Activated T-cell treated with anti-CD3 and anti-CD28 coated beads for 1 hour (primary cell): ENCODE results near the gene ZC3H18.
"Not testable (repeated sequence)": the region's sequence is repeated elsewhere in the genome, so short reads cannot be mapped to it uniquely, and the experiment has no call there.

Source experiments
- DNase-seq: peaks from one replicate; pipeline ENCODE4 v3.0.0-alpha.2; 2020; ENCODE audit warnings: low read depth

Gene ZC3H18

GRCh38 chr16:88605186-88606147 is 35.3 kb downstream of the ZC3H18 start:
- DNase-seq: no peak

- no peak for DNase-seq
Measured at GRCh38 chr16:88606148-88606757, 36.0 kb downstream of the ZC3H18 start.

- no peak for DNase-seq
Measured at GRCh38 chr16:88608076-88608475, 37.9 kb downstream of the ZC3H18 start.

DNA sequence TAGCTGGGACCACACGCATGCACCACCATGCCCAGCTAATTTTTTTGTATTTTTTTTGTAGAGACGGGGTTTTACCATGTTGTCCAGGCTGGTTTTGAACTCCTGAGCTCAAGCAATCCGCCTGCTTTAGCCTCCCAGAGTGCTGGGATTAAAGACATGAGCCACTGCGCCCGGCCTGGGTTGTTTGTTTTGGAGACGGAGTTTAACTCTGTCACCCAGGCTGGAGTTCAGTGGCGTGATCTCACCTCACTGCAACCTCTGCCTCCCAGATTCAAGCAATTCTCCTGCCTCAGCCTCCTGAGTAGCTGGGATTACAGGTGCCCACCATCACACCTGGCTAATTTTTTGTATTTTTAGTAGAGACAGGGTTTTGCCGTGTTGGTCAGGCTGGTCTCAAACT is 39.2 kb downstream of the ZC3H18 start:
- not testable (repeated sequence) for DNase-seq

DNA sequence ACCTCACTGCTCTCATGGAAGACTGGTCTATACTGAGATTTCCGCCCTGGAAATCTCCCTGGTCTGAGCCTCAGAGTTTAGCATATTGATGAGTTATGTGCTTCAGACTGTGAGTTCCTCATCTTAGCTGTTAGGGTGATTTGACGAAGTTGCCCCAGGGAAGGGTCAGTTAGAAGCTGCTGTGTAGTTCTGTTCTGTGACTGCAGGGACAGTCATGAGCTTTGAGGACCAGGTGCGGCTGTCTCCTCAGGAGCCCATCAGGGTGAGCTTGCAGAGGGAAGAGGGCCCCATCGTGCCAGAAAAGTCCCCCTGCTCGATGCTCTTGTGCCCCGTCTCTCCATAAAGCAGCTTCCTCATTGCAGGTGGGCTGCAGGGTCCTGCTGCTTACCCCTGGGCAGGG is 39.9 kb downstream of the ZC3H18 start:
- no peak for DNase-seq

- no peak for DNase-seq
Measured at GRCh38 chr16:88610909-88611812, 41.0 kb downstream of the ZC3H18 start.

GRCh38 chr16:88613293-88613692 is 43.1 kb downstream of the ZC3H18 start:
- no peak for DNase-seq

GRCh38 chr16:88613911-88614817 is 44.0 kb downstream of the ZC3H18 start:
- DNase-seq: no peak

GRCh38 chr16:88614818-88615580 is 44.8 kb downstream of the ZC3H18 start:
- DNase-seq: no peak

DNA sequence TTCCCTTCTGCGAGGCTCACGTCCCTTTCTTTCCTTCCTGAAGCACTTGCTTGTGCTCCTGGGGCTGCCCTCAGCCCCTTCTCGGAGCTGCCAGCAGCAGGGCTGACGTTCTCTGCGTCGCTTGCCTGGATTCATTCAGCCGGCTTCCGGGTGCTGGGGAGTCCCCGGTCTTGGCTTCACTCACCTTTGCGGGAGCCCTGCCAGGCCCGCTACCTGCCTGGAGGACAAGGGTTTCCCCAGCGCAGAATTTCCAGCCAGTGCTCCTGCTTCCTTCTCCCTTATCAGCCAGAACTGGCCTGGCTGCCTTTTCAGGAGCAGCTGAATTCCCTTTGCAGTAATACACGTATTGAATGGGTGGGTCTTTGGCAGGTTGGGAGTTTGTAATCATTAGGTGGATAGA is 46.1 kb downstream of the ZC3H18 start:
- DNase-seq: no peak

GRCh38 chr16:88616736-88617135 is 46.5 kb downstream of the ZC3H18 start:
- no peak for DNase-seq

DNA sequence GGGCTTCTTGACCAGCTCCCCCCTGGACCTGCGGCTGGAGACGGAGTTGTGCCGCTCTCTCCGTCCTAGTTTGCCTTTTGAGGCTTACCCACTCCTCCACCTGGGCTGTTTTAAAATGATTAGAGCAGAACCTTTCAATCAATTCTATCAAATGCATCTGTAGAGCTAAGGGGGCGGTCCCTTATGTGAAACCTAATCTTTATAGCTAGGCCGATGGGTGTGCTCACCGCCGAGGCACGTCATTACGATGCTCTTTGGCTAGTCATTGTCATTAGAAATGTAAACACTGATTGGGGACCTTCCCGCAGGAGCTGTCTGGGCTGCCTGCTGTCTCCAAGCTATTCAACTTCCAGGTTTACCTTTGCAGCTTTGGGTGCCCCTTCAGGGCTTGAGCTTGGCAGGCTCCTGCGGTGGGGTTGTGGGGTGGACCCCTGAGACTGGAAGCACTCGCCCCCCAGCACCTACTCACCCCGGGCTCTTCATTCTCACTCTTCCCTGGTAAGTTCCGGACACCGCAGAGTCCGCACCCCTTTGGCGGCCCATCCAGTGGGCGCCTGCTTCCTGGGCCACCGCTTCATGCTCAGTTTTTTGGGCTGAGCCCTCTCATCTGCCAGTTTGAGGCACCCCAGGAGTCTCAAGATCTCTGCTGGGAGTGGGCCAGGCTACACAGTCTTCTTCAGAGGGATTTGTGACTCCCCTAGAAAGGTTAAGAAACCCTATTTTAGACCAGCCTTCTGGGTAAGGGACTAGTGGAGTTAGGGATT is 47.2 kb downstream of the ZC3H18 start:
- no peak for DNase-seq

DNA sequence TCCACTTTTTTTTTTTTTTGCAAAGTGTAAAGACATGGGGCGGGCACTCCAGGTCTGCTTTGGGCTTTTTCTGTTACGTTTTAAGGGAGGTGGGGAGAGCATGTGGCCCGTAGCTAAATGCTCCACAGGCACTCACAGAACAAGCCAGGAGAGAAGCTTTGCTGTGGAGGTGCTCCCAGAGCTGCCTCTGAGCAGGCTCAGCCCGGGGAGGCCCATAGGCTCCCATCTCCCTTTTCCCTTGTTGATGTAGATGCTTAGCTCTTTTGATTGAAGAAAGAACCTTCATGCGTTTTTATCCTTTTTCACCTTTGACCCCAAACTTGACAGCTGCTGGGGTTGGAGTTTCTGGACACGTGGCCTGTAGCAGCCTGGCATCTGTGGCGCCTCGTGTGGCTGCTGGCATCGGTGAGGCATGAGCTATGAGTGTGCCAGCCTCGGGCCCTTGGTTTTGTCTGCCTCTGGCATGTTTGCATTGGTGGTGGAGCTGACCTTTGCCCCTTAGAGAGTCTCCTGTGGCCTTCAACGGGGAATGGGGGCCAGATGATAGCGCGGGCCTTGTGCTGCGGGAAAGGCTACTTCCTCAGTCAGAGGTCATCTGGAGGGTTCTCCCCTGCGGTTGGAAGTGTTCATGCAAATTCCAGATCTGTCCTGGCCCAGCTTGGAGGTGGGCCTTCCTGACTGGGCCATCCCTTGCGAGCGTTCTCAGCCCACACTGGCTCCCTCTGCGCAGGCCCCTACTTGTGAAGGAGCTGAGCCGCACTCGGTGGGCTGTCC is 48.2 kb downstream of the ZC3H18 start:
- no peak for DNase-seq

DNA sequence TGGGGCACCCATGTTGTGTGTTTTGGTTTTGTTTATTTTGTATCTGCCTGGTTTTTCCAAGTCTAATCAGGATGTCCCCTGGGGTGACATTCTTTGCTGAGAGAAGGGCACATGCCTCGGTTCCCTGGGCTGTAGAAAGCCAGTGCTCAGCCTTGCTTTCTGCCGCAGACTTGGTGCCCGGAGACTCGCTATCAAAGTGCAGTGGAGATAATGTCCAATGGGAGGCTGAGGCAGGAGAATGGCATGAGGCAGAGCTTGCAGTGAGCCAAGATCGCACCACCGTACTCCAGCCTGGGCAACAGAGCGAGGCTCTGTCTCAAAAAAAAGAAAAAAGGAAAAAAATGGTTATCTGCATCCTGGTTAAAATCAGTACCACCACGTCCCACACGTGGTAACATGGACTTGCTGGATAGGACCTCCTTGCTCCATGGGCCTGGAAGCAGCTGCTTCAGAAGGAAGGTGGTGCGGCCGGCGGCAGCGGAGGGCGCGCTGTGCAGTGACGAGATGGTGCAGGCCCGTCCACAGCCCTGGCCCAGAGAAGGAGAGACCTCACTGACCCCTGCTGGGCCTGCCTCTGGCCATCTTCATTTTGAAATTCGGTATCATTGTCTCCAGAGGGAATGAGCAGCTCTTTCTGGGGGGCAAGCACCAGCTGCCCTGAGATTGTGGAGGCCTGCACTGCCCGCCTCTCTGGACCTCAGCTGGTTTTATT is 48.9 kb downstream of the ZC3H18 start:
- DNase-seq: no peak

DNA sequence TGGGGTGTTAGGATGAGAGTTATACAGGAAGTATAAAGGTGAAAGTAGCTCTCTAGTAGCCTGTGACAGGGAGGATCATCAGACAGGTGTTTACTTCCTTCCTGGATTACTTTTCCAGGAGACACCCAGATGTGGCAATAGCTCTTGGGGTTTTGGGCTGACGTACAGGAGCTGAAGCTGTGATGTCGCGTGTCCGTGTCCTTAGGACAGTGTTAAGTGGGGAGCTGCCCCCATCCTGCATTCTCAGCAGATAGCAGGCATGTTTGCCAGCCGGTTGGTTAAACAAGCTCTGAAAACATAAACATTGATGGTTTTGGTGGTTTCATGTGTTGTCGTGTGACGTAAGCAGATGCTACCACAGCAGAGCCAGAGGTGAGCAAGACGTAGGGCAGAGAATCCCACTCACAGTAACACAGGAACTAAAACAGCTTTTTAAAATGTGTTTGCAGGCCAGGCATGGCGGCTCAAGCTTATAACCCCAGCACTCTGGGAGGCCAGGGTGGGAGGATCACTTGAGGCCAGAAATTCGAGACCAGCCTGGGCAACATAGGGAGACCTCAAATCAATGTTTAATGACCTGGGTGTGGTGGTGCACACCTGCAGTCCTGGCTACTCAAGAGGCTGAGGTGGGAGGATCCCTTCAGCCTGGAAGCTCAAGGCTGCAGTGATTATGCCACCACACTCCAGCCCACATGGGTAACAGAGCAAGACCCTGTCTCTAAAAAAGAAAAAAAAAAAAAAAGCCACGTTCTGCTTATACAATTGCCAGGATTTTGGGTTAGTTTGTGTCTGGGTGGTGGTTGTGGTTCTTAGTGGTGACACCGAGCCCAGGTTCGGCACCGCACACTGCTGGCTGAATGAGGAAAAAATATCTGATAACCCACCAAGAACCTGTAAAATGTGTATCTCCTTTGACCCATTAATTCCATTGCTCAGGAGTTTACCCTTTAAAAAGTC is 49.9 kb downstream of the ZC3H18 start:
- DNase-seq: peak; percentile 38

DNA sequence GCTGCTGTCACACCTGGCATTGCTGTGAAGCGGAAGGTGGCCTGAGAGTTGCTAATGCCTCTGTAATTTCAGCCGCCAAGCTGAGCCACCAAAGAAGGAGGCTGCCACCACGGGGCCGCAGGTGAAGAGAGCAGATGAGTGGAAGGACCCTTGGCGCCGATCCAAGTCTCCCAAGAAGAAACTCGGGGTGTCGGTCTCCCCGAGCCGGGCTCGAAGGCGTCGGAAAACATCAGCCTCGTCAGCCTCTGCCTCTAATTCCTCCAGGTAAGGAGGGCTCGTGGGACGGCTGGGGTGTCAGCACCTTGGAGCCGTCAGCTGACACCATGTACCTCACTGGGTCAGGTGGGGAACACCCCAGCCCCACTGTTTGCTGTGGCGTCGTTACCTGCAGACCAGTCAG is 51.9 kb downstream of the ZC3H18 start:
- DNase-seq: no peak

- no peak for DNase-seq
Measured at GRCh38 chr16:88622866-88623265, 52.7 kb downstream of the ZC3H18 start.
